ENCODE data around the gene HS6ST3. TPM values are rescaled to one million over a fixed set of nuclear protein-coding genes. Genes with fewer than 3 reads are reported as not detected.

The HS6ST3 gene
- total and polyA plus RNA-seq, 9 of the 15 experiments (the other 6 are each of a cell fraction or from before 2014, with no cell fraction given) = not detected

GRCh38 chr13:96781141-96781540 lies 691.2 kb downstream of the HS6ST3 start (continued):
- no peak for TF ChIP-seq JUNB (CRISPR knock-in tag; conservative IDR thresholded peaks at IDR 0.05)
- TF ChIP-seq CCAR2 (IDR thresholded peaks at IDR 0.05; ENCODE audit: low read depth, low read length) = no peak
- no peak for TF ChIP-seq ZBTB1 (CRISPR knock-in tag; IDR thresholded peaks at IDR 0.05; ENCODE audit: borderline replicate concordance, low read depth)

GRCh38 chr13:96782186-96782585 lies 692.3 kb downstream of the HS6ST3 start:
- Histone ChIP-seq H3K4me1 (replicated peaks in 1 of 2; ENCODE audit: control insufficient read depth in 2 of 2, insufficient read depth in 2 of 2, low read length in 2 of 2) (no peaks in the 10 kb centered on the region), H3K4me2 (ENCODE audit: insufficient read depth, low read length) (no peak overlapping the region), H3K79me2 (ENCODE audit: control insufficient read depth, insufficient read depth, low read length) (no peaks in the 10 kb centered on the region), H4K20me1 (replicated peaks; ENCODE audit: control insufficient read depth, insufficient read depth, low read length) (no peaks in the 10 kb centered on the region), H3K36me3 (ENCODE audit: control insufficient read depth, insufficient read depth, low read length) (no peaks in the 10 kb centered on the region), H3K9me3 (replicated peaks; ENCODE audit: control insufficient read depth, insufficient read depth, low read depth, low read length) (no peaks in the 10 kb centered on the region), H3K9ac (ENCODE audit: insufficient read depth in 1 of 2, low read depth in 2 of 2, low read length in 2 of 2) (no peak overlapping the region), H3K9me1 (ENCODE audit: control insufficient read depth, insufficient read depth, low read length) (no peaks in the 10 kb centered on the region), H2AFZ (ENCODE audit: low read depth, low read length) (no peak overlapping the region), H3K27ac (ENCODE audit: extremely low read depth, low read depth, low read length) (no peak overlapping the region), H3K4me3 (no peak overlapping the region), H3K27me3 (ENCODE audit: control insufficient read depth in 2 of 2, insufficient read depth in 2 of 2, low read length in 2 of 2) (no peaks in the 10 kb centered on the region)
- DNase-seq (ENCODE audit: extremely low read depth in 1 of 4, low spot score in 3 of 4) (no peak), ATAC-seq (no peak), FAIRE-seq (no peak)
- CTCF ChIA-PET (ENCODE audit: low intra/inter-chr PET ratio) = no interaction called here
- no TSS peak for BruUV-seq (replicated peaks)
- WGBS (ENCODE audit: insufficient coverage, low coverage, missing lambda C conversion rate) = 0% methylated on average over 5 of the region's 5 CpGs
- in situ Hi-C loops (cut with MboI) = no loop called here
- intact Hi-C loops (cut with micrococcal nuclease) = no loop called here
- POLR2A ChIA-PET = no interaction called here
- TF ChIP-seq ZNF184 (CRISPR knock-in tag; IDR thresholded peaks at IDR 0.05) = no peak
- no peak for TF ChIP-seq RFX5 (IDR thresholded peaks at IDR 0.05; ENCODE audit: low read depth, low read length)
- TF ChIP-seq, protein P1, sequence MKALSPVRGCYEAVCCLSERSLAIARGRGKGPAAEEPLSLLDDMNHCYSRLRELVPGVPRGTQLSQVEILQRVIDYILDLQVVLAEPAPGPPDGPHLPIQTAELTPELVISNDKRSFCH (CRISPR knock-in tag; IDR thresholded peaks at IDR 0.05) = no peak
- TF ChIP-seq, protein P1 (tag; IDR thresholded peaks at IDR 0.05) = no peak
- TF ChIP-seq ADNP (tag; IDR thresholded peaks at IDR 0.05) = no peak
- no peak for TF ChIP-seq HES1 (IDR thresholded peaks at IDR 0.05; ENCODE audit: low read depth)
